ENCODE data around the gene CTSZ. TPM values are rescaled to one million over a fixed set of nuclear protein-coding genes. Genes with fewer than 3 reads are reported as not detected.

Gene CTSZ
- polyA plus RNA-seq, 2 of the 4 experiments (the other 2 are of a cell fraction): 115 to 156 TPM

DNA sequence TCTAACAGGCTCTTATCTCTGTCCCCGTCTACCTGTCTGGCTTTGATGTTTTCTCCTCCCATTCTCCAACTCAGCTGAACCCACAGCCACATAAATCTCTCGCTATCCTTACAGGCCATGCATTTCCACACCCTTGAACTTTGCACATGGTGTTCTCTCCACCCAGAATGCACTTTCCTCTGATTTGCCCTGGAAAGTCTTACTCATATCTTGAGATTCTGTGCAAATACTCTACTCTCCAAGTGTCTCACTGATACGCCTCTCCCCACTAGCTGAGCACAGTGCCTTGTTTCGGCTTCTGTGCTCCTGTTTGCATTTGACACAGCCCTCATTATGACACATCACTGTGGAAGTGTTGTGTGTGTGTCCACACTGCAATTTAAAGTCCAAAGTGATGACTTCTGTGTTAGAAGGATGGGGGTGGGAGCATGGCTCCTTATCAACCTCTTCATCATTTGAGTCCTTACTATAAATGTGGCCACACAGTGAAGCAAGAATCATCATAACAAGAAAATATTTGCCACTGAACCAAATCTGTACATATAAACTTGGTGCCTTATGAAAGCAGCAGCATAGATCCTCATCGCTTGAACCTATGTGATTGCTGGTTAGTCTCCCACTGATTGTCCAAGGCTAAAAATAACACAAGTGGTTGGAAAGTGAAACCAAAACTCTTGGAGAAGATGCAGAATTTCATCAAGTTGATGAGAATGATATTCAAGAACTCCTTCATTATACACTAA is 41.1 kb upstream of the CTSZ start:
- CTCF ChIA-PET: no interaction called here
- ATAC-seq: peak; percentile 86 to 94

DNA sequence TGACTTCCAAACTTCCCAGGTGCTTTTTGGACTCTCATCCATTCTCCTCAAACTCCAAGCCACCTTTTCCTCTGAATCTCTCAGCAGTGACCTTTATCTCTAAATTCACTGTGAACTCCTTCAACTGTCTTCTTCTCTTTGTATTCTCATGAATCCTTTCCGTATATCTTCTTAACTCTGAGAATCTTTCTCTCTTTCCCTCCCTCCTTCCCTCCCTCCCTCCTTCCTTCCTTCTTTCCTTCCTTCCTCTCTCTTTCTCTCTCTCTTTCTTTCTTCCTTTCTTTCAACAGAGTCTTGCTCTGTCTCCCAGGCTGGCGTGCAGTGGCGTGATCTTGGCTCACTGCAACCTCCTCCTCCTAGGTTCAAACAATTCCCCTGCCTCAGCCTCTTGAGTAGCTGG is 39.8 kb upstream of the CTSZ start:
- CTCF ChIA-PET: interaction anchor here (0.8 kb wide), 1 partner anchor 14 kb away, joined by 4 read pairs; the partner anchor contains the start of gene ATP5F1E

More for the DNA sequence above, 41.1 kb upstream of the CTSZ start:
- Histone ChIP-seq H3K27ac (peak overlapping the region; percentile 65 to 68; a peak in 5 of 6 replicates), H3K4me3 (peak overlapping the region; percentile 13; the same call in 1 of the 3 replicates), H3K4me1 (peaks cover 20% of the 10 kb centered on the region), H3K4me2 (peak overlapping the region; percentile 66), H3K9me3 (no peaks in the 10 kb centered on the region)
- TF ChIP-seq GATA3 (IDR thresholded peaks at IDR 0.05; ENCODE audit: borderline replicate concordance) (peak; percentile 41; the same call in 1 of the 2 replicates), HDAC2 (IDR thresholded peaks at IDR 0.05) (no peak), RARB (CRISPR knock-in tag; IDR thresholded peaks at IDR 0.05) (no peak), POLR2AphosphoS2 (conservative IDR thresholded peaks at IDR 0.05; ENCODE audit: low read length) (no peak), JUNB (IDR thresholded peaks at IDR 0.05) (peak; percentile 19; the same call in 1 of the 2 replicates), FOSL2 (IDR thresholded peaks at IDR 0.05) (no peak; the same call in 1 of the 2 replicates), FOSL2 (CRISPR knock-in tag; IDR thresholded peaks at IDR 0.05) (peak; percentile 67), CBX8 (IDR thresholded peaks at IDR 0.05) (no peak), EHF (CRISPR knock-in tag; IDR thresholded peaks at IDR 0.05) (no peak), MAX (IDR thresholded peaks at IDR 0.05) (peak; percentile 36; the same call in 1 of the 2 replicates)
- FAIRE-seq: no peak
- DNase-seq (ENCODE audit: low read depth in 1 of 2, low spot score in 1 of 2): peak; percentile 35 to 74
- POLR2A ChIA-PET: interaction anchor here (1.0 kb wide), 1 partner anchor 16 kb away, joined by 3 read pairs; the partner anchor contains the start of gene ATP5F1E
- WGBS (ENCODE audit: missing lambda C conversion rate): 21% methylated on average over 5 of the region's 5 CpGs

DNA sequence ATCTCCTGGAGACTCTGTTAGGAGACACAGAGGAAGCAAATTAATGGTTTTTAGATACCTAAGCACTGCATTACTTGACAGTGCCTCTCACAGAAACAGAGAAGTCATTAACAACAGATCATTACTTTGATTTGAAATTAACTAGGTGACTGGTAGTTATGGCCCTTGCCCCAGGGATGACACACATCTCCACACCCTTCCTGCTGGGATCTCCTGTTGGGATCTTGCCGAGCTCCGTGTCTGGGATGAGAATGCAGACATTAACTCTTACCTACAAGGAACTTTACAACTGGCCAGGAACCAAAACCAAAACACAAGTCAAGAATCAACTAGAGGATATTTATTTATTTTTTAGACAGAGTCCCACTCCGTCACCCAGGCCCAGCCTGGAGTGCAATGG is 37.7 kb upstream of the CTSZ start:
- H3K4me1 ChIP-seq: peaks cover 41% of the 10 kb centered on the region
- no peak for ATAC-seq
- no peak overlapping the region for H3K4me3 ChIP-seq
- WGBS (ENCODE audit: missing lambda C conversion rate): 82% methylated on average over 3 of the region's 3 CpGs
- H3K4me2 ChIP-seq: no peak overlapping the region
- no peak for DNase-seq (ENCODE audit: low read depth in 1 of 2, low spot score in 1 of 2)
- CTCF ChIA-PET: interaction anchor here (1.4 kb wide), 1 partner anchor 411 kb away, joined by 3 read pairs; no protein-coding TSS in a partner anchor
- TF ChIP-seq EHF (CRISPR knock-in tag; IDR thresholded peaks at IDR 0.05) (no peak), NFE2L2 (conservative IDR thresholded peaks at IDR 0.05; ENCODE audit: low read length) (no peak), MAX (IDR thresholded peaks at IDR 0.05) (no peak), KDM5A (IDR thresholded peaks at IDR 0.05) (no peak), TP53 (CRISPR knock-in tag; IDR thresholded peaks at IDR 0.05) (no peak)
- TF ChIP-seq, protein P1, sequence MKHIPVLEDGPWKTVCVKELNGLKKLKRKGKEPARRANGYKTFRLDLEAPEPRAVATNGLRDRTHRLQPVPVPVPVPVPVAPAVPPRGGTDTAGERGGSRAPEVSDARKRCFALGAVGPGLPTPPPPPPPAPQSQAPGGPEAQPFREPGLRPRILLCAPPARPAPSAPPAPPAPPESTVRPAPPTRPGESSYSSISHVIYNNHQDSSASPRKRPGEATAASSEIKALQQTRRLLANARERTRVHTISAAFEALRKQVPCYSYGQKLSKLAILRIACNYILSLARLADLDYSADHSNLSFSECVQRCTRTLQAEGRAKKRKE (CRISPR knock-in tag; IDR thresholded peaks at IDR 0.05; ENCODE audit: low read depth): no peak
- POLR2A ChIA-PET: no interaction called here
- FAIRE-seq: no peak
- no peaks in the 10 kb centered on the region for H3K9me3 ChIP-seq
- H3K27ac ChIP-seq: no peak overlapping the region

More for the DNA sequence above, 39.8 kb upstream of the CTSZ start:
- Histone ChIP-seq H3K4me3 (no peak overlapping the region), H3K4me1 (peaks cover 21% of the 10 kb centered on the region), H3K4me2 (no peak overlapping the region), H3K9me3 (no peaks in the 10 kb centered on the region), H3K27ac (peak overlapping the region in 1 of 2 experiments; percentile 65; a peak in 1 of 6 replicates)
- no peak for DNase-seq (ENCODE audit: low read depth in 1 of 2, low spot score in 1 of 2)
- POLR2A ChIA-PET: interaction anchor here (1.0 kb wide), 1 partner anchor 15 kb away, joined by 3 read pairs; the partner anchor contains the start of gene ATP5F1E
- WGBS (ENCODE audit: missing lambda C conversion rate): 58% methylated on average over 3 of the region's 3 CpGs
- ATAC-seq: no peak
- TF ChIP-seq HES2 (IDR thresholded peaks at IDR 0.05): no peak
- no peak for TF ChIP-seq USF2 (IDR thresholded peaks at IDR 0.05)
- TF ChIP-seq KDM1A (IDR thresholded peaks at IDR 0.05; ENCODE audit: low read depth): no peak
- TF ChIP-seq ZC3H11A (IDR thresholded peaks at IDR 0.05): no peak
- FAIRE-seq: no peak
